ENCODE data around the gene LHFPL3. TPM values are rescaled to one million over a fixed set of nuclear protein-coding genes. Genes with fewer than 3 reads are reported as not detected.

Gene LHFPL3
- total RNA-seq, 1 experiment from 2014 or later, result not detected

GRCh38 chr7:104294291-104294690 is 34.1 kb upstream of the LHFPL3 start:
- no peak overlapping the region for H2BK5ac ChIP-seq (ENCODE audit: insufficient read length, low read length)
- no peaks in the 10 kb centered on the region for H3K23me2 ChIP-seq (ENCODE audit: insufficient read length, low read depth, low read length, poor library complexity, severe bottlenecking)
- Mint-ChIP-seq H3K4me1 (no peaks in the 10 kb centered on the region), H3K27ac (no peak overlapping the region), H3K9me3 (peaks cover 0 to 9% of the 10 kb centered on the region in 2 experiments; a peak in 1 of 5 replicates), H3K4me3 (no peak overlapping the region), H3K27me3 (ENCODE audit: low read depth) (peaks cover 9% of the 10 kb centered on the region), H3K36me3 (ENCODE audit: insufficient read depth in 1 of 3, low read depth in 3 of 3) (peaks cover 0 to 5% (median 0%) of the 10 kb centered on the region in 3 experiments; a peak in 2 of 7 replicates)
- no peaks in the 10 kb centered on the region for H4K20me1 ChIP-seq (ENCODE audit: control insufficient read depth, insufficient read depth, insufficient read length)
- H2AK5ac ChIP-seq (ENCODE audit: insufficient read length, low read length), result no peak overlapping the region
- H4K8ac ChIP-seq (replicated peaks; ENCODE audit: insufficient read length, low read depth, low read length), result no peak overlapping the region
- H2BK20ac ChIP-seq (ENCODE audit: low read depth, low read length, poor library complexity, severe bottlenecking), result no peak overlapping the region
- H3K4ac ChIP-seq (ENCODE audit: low read depth, low read length), result no peak overlapping the region
- no peaks in the 10 kb centered on the region for H3K79me1 ChIP-seq (ENCODE audit: insufficient read depth, low read depth, low read length, poor library complexity, severe bottlenecking)
- no peak overlapping the region for H3K27ac ChIP-seq (ENCODE audit: insufficient read length, low read depth, low read length)
- no peak overlapping the region for H2BK12ac ChIP-seq (ENCODE audit: insufficient read length, low read depth, low read length)
- H4K5ac ChIP-seq (ENCODE audit: insufficient read length, low read depth, low read length), result no peak overlapping the region
- no peak overlapping the region for H2AFZ ChIP-seq (ENCODE audit: low read length)
- H2BK120ac ChIP-seq (ENCODE audit: low read depth, low read length, poor library complexity, severe bottlenecking), result no peak overlapping the region
- no peak overlapping the region for H3T11ph ChIP-seq (ENCODE audit: low read length)
- H3K14ac ChIP-seq (ENCODE audit: insufficient read depth, low read length), result no peak overlapping the region
- H3K9ac ChIP-seq (ENCODE audit: extremely low read depth, insufficient read length, low read length), result no peak overlapping the region
- no peak overlapping the region for H3K18ac ChIP-seq (ENCODE audit: insufficient read length, low read depth, low read length)
- no peaks in the 10 kb centered on the region for H3K4me1 ChIP-seq (ENCODE audit: insufficient read depth, low read length)
- no CpG with 5 or more reads among the region's 3 CpGs for WGBS (ENCODE audit: extremely low coverage, insufficient read length, low lambda C conversion rate)
- no peaks in the 10 kb centered on the region for H3K27me3 ChIP-seq (ENCODE audit: insufficient read depth, low read length)
- no peak overlapping the region for H3K4me2 ChIP-seq (ENCODE audit: insufficient read depth, insufficient read length, low read length)
- H3K56ac ChIP-seq (ENCODE audit: insufficient read length, low read depth, low read length), result no peak overlapping the region
- no peaks in the 10 kb centered on the region for H3K9me3 ChIP-seq (ENCODE audit: control insufficient read depth, low read depth, low read length)
- H4K91ac ChIP-seq (ENCODE audit: insufficient read length, low read depth, low read length), result no peak overlapping the region
- H2BK15ac ChIP-seq (ENCODE audit: low read depth, low read length), result no peak overlapping the region
- no peak for DNase-seq
- H3K23ac ChIP-seq (ENCODE audit: insufficient read length, low read depth, low read length), result no peak overlapping the region
- no peaks in the 10 kb centered on the region for H3K79me2 ChIP-seq (ENCODE audit: insufficient read depth, low read length)
- no peak for TF ChIP-seq CTCF (conservative IDR thresholded peaks at IDR 0.05)
